Stimulated activated naive CD4-positive, alpha-beta T cell (primary cell): ENCODE measurements around the gene LY86.
"Not testable (repeated sequence)": the region's sequence is repeated elsewhere in the genome, so short reads cannot be mapped to it uniquely, and the experiment has no call there.

Source experiments
- DNase-seq, 6 experiments: peaks; one replicate each; lab custom pipeline; 2025; lab: John Stamatoyannopoulos, UW

The LY86 gene

DNA sequence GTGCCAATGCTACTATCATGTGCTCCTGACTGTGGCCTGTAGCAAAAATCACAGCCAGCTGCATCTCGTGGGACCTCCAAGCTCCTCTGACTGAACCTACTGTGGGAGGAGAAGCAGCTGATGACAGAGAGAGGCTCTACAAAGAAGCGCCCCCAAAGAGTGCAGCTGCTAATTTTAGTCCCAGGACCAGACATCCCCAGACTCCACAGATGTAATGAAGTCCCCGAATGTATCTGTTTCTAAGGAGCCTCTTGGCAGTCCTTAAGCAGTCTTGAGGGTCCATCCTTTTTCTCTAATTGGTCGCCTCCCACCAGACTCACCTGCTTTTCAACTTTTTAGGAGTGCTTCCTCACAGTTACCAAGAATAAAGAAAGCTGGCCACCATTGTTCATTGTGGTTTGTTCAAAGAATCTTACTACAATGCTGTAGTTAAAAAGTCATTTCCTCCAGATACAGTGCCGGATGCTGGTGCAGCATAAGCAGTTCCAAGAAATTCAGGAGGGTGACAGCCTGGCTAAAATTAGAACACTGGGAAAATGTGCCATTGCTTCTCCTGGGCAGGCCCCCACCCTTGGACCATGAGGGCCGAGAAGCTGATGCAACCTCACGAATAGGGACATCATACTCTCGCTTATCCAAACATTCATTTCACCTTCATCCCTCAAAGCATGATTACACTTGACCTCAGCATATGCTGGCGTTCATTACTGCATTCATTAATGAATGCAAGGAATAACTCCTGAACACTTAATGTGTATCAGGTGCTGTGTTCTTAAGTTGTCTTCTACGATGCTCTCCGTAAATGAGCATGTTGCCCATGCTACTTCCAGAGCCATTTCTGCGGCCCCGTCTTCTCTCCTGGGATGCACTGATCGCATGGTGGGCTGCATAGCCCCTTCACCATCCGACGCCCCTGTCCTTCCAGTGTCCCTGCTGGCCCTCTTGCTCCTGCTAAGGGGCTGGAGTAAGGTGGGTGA is 66.4 kb downstream of the LY86 start:
- peak in 3 of 6 experiments; percentile 33 to 73 (median 71) for DNase-seq

DNA sequence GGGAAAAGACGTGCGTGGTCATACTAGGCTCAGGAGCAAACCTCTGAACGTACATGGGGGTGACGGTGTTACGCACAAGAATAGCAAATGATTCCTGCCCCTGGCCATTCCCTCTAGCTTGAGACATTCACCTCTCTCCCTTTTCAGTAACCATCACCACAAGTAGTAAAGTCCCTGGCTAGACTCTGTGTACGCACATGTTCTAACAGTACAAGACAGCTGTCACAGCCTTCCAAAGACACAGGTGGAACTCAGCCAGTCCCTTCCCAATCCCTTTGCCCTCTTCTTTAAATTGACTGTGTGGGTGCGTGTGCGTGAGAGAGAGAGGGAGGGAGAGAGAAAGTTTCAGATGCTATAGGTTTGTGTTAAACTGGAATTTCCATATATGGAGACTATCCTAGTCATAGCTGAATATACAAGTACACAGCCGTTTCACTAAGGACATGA is 67.3 kb downstream of the LY86 start:
- DNase-seq, result no peak

DNA sequence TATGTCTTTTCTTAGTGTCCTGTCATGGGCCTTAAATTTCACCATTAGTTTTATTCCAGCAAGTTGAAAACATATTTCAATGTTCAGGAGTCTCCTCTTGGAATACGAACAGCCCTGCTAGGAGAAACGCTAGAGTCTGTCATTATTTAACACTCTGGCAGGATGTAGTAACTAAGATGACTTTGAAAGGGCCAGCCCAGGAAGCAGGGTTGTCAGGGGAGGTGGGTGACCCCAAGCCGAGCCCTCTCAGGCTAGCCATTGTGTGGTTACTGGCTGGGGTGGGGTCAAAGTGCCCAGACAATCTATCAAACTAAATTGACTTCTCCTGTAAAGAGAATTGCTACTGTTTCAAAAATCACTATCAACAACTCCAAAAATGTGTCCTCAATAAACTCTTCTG is 67.8 kb downstream of the LY86 start:
- DNase-seq, result peak in 2 of 6 experiments; percentile 17 to 30

DNA sequence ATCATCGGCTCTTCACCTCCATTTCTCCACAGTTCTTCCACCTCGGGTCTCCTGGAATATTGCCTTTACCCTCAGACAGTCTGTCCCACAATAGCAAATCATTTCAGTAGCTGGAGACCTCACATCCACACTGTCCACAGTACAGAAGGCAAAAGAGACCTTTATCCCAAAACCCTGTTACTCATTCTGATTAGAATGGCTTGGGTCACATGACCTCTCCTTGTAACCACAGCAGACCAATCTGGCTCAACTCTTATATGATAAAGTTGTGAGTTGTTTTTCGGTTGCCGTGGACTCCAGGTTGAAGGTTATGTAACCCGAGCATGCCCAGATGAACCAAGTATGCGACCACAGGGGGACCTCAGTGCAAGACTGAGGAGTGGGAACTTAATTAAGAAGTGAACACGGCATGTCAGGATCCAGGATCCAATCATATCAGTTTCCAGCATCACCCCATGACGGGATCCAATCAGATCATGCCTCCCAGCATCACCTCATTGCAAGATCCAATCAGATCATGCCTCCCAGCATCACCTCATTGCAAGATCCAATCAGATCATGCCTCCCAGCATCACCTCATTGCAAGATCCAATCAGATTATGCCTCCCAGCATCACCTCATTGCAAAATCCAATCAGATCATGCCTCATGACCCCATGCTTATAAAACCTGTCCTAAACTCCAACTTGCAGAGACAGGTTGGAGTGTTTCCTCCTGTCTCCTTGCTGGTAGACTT is 68.7 kb downstream of the LY86 start:
- no peak for DNase-seq

DNA sequence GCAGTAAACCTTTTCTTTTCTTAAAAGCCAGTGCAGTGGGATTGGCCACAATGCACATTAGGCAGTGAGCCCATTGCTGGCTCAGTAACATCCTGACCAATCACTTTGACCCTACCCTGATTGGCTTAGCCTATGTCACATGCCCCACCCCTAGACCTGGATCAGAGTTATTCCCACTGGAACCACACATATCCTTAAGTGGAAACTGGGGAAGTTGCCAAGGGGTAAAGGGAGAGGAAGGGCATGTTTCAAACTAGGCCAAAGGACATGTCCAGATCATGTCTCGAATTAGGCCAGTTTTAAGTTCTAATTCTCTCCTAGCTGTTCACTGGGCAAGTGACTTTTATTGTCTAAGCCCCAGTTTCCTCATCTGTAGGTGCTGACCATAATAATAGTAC is 69.3 kb downstream of the LY86 start:
- no peak for DNase-seq

DNA sequence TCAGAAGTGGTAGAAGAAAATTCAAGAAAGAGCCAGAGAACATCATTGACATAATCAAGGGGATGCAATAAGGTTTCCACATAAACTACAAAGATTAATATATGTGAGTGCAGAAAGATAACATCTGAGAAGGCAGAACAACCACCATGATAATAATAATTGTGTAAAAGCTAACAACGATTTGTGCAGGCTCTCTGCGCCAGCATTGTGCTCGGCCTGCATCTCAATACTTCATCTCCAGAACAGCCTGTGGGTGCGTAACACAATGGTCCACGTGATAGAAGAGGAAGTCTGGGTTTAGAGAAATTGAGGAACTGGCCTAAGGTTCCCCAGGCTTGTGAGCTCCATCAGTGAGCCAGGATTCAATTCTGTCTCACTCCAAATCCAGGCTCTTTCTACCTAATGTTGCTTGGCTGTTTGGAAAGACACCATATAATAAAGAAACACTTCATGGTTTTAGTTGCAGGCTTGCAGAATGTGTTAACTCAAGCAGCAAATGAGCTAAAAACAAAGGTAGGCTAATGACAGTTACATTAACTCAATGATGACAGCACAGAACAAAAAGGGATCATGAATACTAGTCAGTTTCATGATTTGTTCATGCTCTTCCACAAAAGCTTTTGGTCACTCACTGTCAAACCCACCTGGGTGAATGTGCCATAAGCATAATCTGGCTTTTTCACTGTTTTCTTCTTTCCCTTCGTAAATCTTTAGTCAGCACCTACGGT is 71.2 kb downstream of the LY86 start:
- peak in 1 of 6 experiments; percentile 53 for DNase-seq

DNA sequence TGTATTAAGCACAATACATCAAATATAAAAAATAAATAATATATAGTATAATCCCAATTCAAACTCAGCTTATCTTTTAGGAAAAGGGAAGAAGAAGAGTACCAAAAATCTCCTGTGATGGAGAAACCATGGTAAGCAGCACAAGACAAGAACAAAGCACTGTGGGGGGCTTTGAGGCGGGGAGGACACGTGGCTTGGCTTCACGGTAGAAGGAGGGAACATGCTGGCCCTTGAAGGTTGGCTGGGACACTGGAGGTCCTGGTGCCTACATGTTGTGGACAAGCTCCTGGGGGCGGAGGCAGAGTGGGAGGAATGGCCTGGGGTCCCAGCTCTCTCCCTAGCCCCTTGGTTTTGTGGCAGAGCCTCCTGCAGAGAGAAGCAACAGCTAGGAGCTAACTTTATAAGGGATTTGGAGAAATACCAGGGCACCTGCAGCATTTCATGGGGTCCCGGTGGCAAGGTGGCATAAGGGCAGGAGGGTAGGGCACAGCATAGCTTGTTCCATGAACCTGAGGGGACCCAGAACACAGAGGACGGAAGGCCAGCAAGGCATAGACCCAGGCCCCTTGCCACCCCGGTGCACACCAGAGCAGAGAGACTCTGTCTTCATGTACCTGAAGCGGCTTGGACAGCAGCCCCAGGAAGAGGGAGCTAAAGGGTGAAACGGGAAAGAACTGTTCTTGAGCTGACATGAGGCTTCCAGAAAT is 72.0 kb downstream of the LY86 start:
- DNase-seq, result no peak

DNA sequence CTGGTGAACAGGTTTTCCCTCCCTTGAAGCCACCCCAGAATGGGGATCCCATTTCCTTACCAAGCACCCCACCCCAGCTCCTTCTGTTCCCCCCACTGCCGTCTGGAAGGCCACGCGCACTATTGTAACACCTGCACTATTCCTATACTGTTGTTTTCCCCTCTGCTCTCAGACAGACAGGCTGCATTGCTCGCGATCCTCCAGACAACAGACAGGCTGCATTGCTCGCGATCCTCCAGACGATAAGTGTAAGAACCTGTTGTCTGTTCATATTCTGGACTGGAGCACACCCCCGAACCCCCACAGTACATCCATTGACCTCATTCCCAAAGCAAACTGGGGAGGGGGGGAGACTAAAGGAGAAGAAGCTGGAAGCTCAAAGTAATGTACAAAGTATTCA is 72.7 kb downstream of the LY86 start:
- DNase-seq, result no peak

DNA sequence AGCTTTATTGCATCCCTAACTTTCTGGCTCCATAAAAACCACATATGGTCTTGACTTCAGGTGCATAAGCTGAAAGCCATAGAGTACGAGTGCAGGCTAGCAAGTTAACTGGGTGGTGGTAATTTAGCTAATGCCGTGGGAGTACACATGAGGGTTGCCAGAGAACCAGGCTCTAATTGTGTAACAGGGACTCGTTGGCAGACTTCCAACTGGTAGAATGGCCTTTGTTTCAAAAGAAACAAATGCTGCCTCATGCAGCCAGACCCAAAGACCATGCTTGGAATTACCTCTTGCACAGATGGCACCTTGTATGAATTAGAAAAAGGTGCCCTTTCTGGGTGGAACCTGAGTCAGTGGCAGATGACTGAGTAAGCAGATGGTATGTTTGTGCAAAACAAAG is 73.2 kb downstream of the LY86 start:
- peak in 1 of 6 experiments; percentile 33 for DNase-seq

DNA sequence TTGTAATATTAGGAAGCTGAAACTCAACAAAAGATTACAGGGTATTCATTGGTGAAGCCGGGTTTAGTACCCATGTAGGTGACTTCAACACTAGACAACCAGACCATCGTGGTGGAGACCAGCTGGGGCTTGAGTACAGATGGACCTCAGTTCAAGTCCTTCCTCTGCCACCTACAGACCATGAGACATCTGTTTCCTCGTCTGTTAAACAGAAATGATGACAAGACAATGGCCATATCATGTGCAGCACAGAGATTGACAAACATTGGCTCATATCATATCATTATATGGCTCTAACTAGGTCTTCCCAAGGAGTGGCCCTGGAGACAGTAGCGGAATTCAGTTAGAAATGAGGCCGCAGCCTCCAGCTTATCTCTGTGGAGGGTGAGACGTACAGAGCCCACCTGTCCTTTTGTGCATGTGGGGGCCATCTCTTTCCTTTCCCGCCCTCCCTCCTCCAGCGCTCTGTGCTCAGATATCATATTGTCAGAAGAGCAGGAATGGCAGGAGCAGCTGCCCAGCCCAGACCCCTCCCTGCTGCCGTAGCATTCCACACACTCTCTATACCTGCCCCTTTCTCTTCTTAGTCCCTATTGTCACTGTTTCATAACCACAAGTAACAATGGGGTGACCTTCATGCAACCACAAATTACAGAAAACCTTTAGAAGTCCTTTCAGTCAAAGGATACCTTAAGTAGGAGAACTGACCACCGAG is 75.1 kb downstream of the LY86 start:
- no peak for DNase-seq

DNA sequence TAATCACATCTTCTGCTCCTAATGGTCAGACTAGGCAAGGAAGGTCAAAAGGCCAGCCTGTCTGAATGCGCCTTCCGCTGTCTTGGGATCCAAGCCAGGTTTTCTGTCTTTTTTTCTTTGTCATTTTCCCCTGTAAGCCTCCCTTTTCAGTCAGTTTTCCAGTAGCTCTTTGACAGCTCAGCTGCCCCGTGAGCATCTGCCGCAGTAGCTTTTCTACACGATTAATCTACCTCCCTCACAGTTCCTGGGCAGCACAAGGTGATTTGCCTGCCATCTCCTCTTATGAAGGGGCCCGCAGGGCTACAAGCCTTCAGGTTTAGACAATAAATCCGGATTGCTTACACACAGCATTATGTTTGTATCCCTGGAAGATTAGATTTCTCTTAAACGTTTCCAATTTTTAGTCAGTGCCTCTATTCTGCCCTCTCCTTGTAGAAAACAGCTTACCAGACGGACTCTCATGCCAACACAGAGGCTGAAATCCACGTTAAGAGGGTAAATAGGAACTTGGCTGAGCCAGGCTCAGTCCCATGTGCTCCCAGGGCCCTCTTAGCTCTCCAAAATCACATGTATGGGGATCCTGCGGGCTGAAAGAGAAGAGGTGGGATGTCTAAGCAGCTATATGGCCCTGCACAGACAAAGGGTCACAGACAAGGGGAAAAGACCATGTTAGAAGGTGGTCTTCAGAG is 77.2 kb downstream of the LY86 start:
- no peak for DNase-seq

DNA sequence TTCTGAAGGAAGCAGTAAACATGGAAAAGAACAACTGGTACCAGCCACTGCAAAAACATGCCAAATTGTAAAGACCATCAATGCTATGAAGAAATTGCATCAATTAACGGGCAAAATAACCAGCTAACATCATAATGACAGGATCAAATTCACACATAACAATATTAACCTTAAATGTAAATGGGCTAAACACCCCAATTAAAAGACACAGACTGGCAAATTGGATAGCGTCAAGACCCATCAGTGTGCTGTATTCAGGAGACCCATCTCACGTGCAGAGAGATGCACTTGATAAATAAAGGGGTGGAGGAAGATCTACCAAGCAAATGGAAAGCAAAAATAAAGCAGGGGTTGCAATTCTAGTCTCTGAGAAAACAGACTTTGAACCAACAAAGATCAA is 81.6 kb downstream of the LY86 start:
- not testable (repeated sequence) for DNase-seq

DNA sequence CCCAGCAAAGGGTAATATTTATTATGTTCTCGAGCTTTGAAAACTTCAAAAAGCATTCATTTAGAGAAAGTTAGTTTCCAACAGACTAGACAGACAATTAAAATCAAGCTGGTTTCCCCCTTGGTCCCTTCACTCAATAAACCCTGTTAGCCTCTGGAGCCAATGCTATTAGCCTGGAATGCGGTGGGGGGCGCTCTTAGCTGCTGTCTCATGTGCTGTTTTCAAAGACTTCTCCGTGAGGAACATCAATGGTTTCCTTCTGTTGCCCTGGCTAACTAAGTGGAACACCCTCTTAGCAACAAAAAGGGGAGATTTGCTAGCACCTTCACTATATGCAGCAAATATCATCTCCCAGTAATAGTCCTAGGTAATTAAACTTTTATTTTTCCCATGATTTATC is 86.4 kb downstream of the LY86 start:
- DNase-seq, result no peak

DNA sequence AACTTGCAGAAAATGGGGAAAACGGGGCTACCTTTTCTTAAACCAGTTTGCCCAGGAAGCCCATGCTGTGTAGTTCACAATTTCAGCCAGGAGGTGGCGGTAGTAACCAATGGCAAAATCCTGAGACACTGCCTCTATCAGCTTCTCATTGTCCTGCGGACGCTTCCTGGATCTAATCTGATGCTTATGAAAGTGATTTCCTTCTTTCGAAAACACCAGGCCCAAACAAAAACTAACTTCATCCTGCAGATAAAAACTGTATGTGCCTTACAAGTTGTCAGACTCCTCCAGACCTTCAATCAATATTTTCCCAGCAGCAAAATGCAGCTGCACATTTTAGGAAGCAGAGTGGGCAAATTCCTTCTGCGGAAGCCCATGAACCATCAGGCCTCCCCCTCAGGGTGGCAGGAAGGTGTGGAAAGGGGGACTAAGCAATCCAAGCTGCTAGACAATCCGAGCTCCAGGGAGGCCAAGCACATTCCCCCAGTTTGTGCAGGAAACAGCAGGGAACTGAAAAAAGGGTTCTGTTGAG is 88.5 kb downstream of the LY86 start:
- peak; percentile 44 to 84 (median 62) for DNase-seq

DNA sequence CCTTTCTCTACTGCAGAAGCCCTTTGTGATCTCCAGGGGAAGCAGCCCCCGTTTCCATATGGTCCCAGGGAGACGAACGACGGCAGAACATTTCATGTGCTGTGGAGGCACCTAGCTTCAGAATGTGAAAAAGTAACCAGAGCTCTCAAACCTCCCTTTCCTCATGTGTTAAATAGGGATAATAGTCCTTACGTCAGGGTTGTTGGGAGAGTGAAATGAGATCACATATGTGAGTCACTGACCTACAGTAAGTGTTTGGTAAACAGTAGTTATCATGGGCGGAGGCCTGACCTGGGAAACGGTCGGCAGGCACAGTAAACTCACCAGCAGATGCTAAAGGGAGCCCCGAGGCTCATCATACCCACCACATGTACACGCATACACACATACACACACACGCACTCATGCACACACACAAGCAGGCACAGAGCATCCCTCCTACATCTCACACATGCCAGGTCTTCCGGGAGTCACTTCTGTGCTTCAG is 89.7 kb downstream of the LY86 start:
- DNase-seq, result no peak

DNA sequence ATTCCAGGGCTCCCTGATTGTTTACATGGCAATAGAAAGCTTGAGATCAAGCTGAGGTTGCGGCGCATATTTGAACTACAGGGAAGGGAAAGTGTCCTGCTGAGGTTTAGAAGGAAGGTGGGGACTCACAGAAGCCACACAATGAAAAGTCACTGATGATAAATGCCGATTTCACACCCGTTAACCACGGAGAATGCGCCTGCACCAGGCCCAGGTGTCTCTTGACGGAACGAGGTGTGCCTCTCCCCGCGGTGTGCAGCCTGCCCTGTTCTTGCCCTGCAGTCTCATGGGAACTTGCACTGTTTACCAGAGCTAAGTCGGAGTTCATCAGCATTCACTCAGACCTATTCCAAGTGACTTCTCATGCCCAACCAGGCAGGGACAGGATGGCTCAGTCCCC is 90.3 kb downstream of the LY86 start:
- no peak for DNase-seq

DNA sequence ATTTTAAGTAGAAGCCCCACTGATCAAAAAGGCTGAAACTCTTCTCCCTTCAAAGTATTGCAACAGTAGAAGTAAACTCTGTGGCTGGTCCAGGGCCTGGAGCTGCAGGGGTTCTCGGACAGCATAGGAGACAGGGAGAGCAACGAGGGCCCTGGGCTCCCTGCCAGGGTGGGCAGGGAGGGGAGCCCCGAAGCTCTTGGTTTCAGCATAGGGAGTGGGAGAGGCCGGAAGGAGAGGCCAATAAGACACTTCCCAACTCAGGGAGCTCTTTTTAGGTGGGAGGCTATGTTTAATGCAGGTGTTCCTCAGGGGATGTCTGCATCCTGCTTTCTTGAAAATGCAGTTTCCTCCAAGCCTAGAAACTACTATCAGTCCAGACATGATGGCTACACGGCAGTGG is 91.1 kb downstream of the LY86 start:
- DNase-seq, result no peak

DNA sequence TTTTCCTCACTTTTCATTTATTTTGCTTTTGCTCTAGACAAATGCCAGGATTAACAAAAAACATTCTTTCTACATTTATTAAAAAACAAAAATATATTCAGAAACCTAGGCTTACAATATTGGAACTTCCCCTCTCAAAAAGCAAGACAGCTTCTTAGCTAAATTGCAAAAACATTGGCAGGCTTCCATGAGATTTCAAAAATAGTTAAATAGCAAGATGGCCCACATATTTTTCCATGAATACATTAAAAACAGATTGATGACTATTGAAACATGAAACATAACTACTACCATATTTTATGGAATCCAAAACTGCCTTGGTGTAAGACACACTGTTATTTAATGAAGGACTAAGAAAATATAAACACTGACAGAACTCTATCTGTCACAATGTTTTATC is 92.0 kb downstream of the LY86 start:
- no peak for DNase-seq

DNA sequence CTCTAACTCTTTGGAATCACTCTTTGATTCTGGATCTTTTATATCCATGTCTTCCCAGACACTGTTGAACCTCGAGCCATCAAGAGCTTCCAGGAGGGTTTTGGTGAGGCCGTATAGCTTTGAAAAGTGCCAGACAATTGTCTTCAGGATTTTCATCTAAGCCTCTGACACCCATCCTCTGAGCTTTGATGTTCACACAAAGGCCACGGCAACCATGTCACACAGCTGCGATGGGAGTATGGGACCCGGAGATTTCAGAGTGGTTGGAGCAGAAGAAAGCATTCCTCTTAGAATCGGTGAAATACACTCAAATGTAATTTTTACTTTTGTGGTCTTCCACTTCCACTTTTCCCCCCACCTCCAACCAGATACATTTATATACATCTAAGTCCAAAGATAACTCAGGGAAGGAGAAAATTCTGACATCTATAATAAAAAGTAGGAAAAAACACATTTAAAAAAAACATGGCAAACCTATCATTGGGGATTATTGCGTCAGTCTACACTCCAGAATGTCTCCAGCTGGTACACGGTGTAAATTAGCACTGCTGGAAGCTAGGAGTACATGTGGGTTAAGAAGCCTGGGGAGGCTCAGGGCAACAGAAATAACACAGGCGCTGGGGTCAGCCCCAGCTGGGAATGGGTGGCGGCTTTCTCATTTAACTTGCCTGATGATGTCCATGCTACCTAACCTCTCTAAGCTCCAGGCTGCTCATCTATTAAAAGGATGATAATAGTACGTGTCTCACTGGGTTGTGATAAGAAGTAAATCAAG is 92.7 kb downstream of the LY86 start:
- no peak for DNase-seq
